HCT116 (cell line): Measurements from ENCODE around the gene HIVEP1. TPM values are rescaled to one million over a fixed set of nuclear protein-coding genes. Genes with fewer than 3 reads are reported as not detected.

Source experiments
- ATAC-seq: fragments of 200-7000 bp; cut with Tn5 transposase; 2 replicates; pipeline ENCODE4 v1.9.1; 2020; ENCODE audit warnings: mild to moderate bottlenecking, moderate library complexity
- BruUV-seq: library from RNA; stranded (reverse); fragments of 400-500 nt; replicated peaks from 2 replicates; lab custom pipeline; 2021; lab: Mats Ljungman, UMichigan
- CTCF ChIA-PET: fragments of 300-600 bp; sonication (Branson Sonifier 250); formaldehyde crosslinking; loops from one replicate; lab custom pipeline; 2021; ENCODE audit warnings: antibody characterized with exemption; lab: Charles Lee
- POLR2A ChIA-PET: fragments of 300-600, 350-600 bp; sonication (Branson Sonifier 250); formaldehyde crosslinking; loops from one replicate; lab custom pipeline; 2021; ENCODE audit warnings: antibody characterized with exemption; lab: Charles Lee
- RAD21 ChIA-PET, 2 experiments: fragments of 300-600 bp; sonication (Branson Sonifier 250); formaldehyde crosslinking; loops; one replicate each; lab custom pipeline; 2023; ENCODE audit warnings: low total read pairs in 2 of 2; ENCODE audit not compliant: uncharacterized antibody in 2 of 2, unreplicated experiment in 2 of 2, low non-redundant PET in 1 of 2; lab: Charles Lee
- DNase-seq: peaks from one replicate; pipeline ENCODE4 v3.0.0-alpha.2; 2010; ENCODE audit warnings: low read depth, low spot score
- H2AFZ ChIP-seq: fragments of 200-600 bp; shearing (Covaris generic), sonication (generic); 2 replicates; pipeline ENCODE4 v1.6.1; 2017; ENCODE audit warnings: low read depth, mixed run types, mixed read lengths, antibody characterized with exemption, low read length; ENCODE audit not compliant: poor library complexity, severe bottlenecking
- H3K27ac ChIP-seq: 2 replicates; pipeline ENCODE4 v1.5.1; 2012; ENCODE audit warnings: low read depth, low read length
- H3K27me3 ChIP-seq: fragments of 200-600 bp; sonication (generic); 2 replicates; pipeline ENCODE4 v1.6.1; 2016; ENCODE audit warnings: mixed run types, low read length, mixed read lengths; ENCODE audit not compliant: insufficient read depth
- H3K36me3 ChIP-seq, 2 experiments: fragments of 200-500 bp in 1 of 2; fragments of 200-600 bp in 1 of 2; sonication (Bioruptor generic) in 1 of 2; sonication (generic) in 1 of 2; 2 replicates each; pipeline versions ENCODE4 v1.5.1 to v1.6.1; 2014 to 2016; ENCODE audit warnings: low read length in 2 of 2, inconsistent platforms in 1 of 2, mixed read lengths in 1 of 2, mixed run types in 1 of 2; ENCODE audit not compliant: insufficient read depth in 2 of 2, control insufficient read depth in 1 of 2
- H3K4me1 ChIP-seq, 2 experiments: fragments of 200-600 bp in 1 of 2; sonication (generic) in 1 of 2; 2 replicates each; pipeline versions ENCODE4 v1.5.1 to v1.6.1; 2012 to 2017; ENCODE audit warnings: low read length in 2 of 2, inconsistent platforms in 1 of 2, mild to moderate bottlenecking in 1 of 2, mixed read lengths in 1 of 2, mixed run types in 1 of 2, moderate library complexity in 1 of 2; ENCODE audit not compliant: insufficient read depth in 2 of 2, control insufficient read depth in 1 of 2
- H3K4me2 ChIP-seq: fragments of 200-600 bp; sonication (generic); 2 replicates; pipeline ENCODE4 v1.6.1; 2017; ENCODE audit warnings: mixed run types, low read length, mixed read lengths
- H3K4me3 ChIP-seq, 2 experiments: fragments of 200-600 bp in 1 of 2; sonication (generic) in 1 of 2; replicated peaks in 1 of 2; 2 replicates each; pipeline ENCODE4 v1.5.1; 2011 to 2016; ENCODE audit warnings: low read length in 2 of 2, control low read depth in 1 of 2, low read depth in 1 of 2, mild to moderate bottlenecking in 1 of 2, mixed read lengths in 1 of 2, mixed run types in 1 of 2
- H3K79me2 ChIP-seq: fragments of 200-600 bp; sonication (generic); 2 replicates; pipeline ENCODE4 v1.6.1; 2017; ENCODE audit warnings: mild to moderate bottlenecking, mixed run types, low read length, moderate library complexity, mixed read lengths; ENCODE audit not compliant: insufficient read depth
- H3K9ac ChIP-seq: fragments of 200-600 bp; sonication (generic); 2 replicates; pipeline ENCODE4 v1.6.1; 2016; ENCODE audit warnings: low read length, mixed read lengths
- H3K9me2 ChIP-seq: fragments of 200-600 bp; sonication (generic), shearing (Covaris generic); 2 replicates; pipeline ENCODE4 v1.6.1; 2017; ENCODE audit warnings: mixed run types, mild to moderate bottlenecking, moderate library complexity; ENCODE audit not compliant: insufficient read depth
- H3K9me3 ChIP-seq, 2 experiments: fragments of 200-500 bp in 1 of 2; fragments of 200-600 bp in 1 of 2; sonication (Bioruptor generic) in 1 of 2; sonication (generic) in 1 of 2; 2 replicates each; pipeline ENCODE4 v1.6.1; 2014 to 2017; ENCODE audit warnings: low read length in 2 of 2, mixed read lengths in 2 of 2, inconsistent platforms in 1 of 2, low read depth in 1 of 2, mild to moderate bottlenecking in 1 of 2, mixed run types in 1 of 2, moderate library complexity in 1 of 2; ENCODE audit not compliant: control insufficient read depth in 1 of 2, insufficient read depth in 1 of 2
- H4K20me1 ChIP-seq: fragments of 200-600 bp; sonication (generic), shearing (Covaris generic); 2 replicates; pipeline ENCODE4 v1.6.1; 2017; ENCODE audit warnings: mixed run types, mild to moderate bottlenecking, moderate library complexity; ENCODE audit not compliant: insufficient read depth
- CBX3 ChIP-seq: IDR thresholded peaks from 2 replicates; pipeline ENCODE4 v1.6.1; 2012; ENCODE audit warnings: low read depth
- EGR1 ChIP-seq: IDR thresholded peaks from 2 replicates; pipeline ENCODE4 v1.6.1; 2012; ENCODE audit warnings: low read depth
- EZH2phosphoT487 ChIP-seq: fragments of 200-600 bp; IDR thresholded peaks from 2 replicates; pipeline ENCODE4 v1.6.1; 2018; ENCODE audit warnings: antibody characterized with exemption, borderline replicate concordance
- FOSL1 ChIP-seq: IDR thresholded peaks from 2 replicates; pipeline ENCODE4 v1.6.1; 2012; ENCODE audit warnings: low read depth
- JUND ChIP-seq: IDR thresholded peaks from 2 replicates; pipeline ENCODE4 v1.6.1; 2012
- POLR2A ChIP-seq: IDR thresholded peaks from 2 replicates; pipeline ENCODE4 v1.7.0; 2011; ENCODE audit warnings: borderline replicate concordance; ENCODE audit not compliant: insufficient read depth, insufficient read length; ENCODE audit errors: extremely low read depth
- POLR2AphosphoS5 ChIP-seq: IDR thresholded peaks from 2 replicates; pipeline ENCODE4 v1.6.1; 2011; ENCODE audit warnings: mild to moderate bottlenecking, low read depth, low read length, moderate library complexity
- RAD21 ChIP-seq: IDR thresholded peaks from 2 replicates; pipeline ENCODE4 v1.6.1; 2012; ENCODE audit warnings: low read depth, mild to moderate bottlenecking
- REST ChIP-seq: IDR thresholded peaks from 2 replicates; pipeline ENCODE4 v1.6.1; 2012; ENCODE audit warnings: low read depth
- SIN3A ChIP-seq: IDR thresholded peaks from 2 replicates; pipeline ENCODE4 v1.6.1; 2012; ENCODE audit warnings: low read depth
- SP1 ChIP-seq: IDR thresholded peaks from 2 replicates; pipeline ENCODE4 v1.6.1; 2012; ENCODE audit warnings: low read depth
- SRF ChIP-seq: IDR thresholded peaks from 2 replicates; pipeline ENCODE4 v1.6.1; 2012; ENCODE audit warnings: low read depth
- TCF7L2 ChIP-seq: IDR thresholded peaks from 2 replicates; pipeline ENCODE4 v1.7.0; 2011; ENCODE audit warnings: borderline replicate concordance, inconsistent platforms; ENCODE audit not compliant: insufficient read depth, insufficient read length; ENCODE audit errors: extremely low read depth
- YY1 ChIP-seq: IDR thresholded peaks from 2 replicates; pipeline ENCODE4 v1.6.1; 2011; ENCODE audit warnings: low read length, low read depth, moderate library complexity, mild to moderate bottlenecking; ENCODE audit not compliant: insufficient replicate concordance; ENCODE audit errors: extremely low read depth
- ZBTB33 ChIP-seq: IDR thresholded peaks from 2 replicates; pipeline ENCODE4 v1.6.1; 2011; ENCODE audit warnings: mild to moderate bottlenecking, low read length, moderate library complexity; ENCODE audit not compliant: insufficient replicate concordance; ENCODE audit errors: extremely low read depth
- ZFX ChIP-seq: fragments of 450-650 bp; IDR thresholded peaks from 2 replicates; pipeline ENCODE4 v1.6.1; 2017
- ZNF274 ChIP-seq: fragments of 200-500 bp; sonication (Bioruptor generic); IDR thresholded peaks from 2 replicates; pipeline ENCODE4 v1.6.1; 2014; ENCODE audit warnings: mild to moderate bottlenecking, low read depth, low read length, inconsistent platforms
- intact Hi-C: fragments of 100-400 bp; cut with micrococcal nuclease; formaldehyde crosslinking; loops from 2 replicates; pipeline ENCODE4 v1.10.0; 2022
- total RNA-seq: library from RNA; stranded (reverse); gene quantifications from one replicate; pipeline ENCODE4 v1.2.1, GENCODE V29; 2021; ENCODE audit not compliant: unreplicated experiment
- TF ChIP-seq, protein P1 (sequence below): IDR thresholded peaks from 2 replicates; pipeline ENCODE4 v1.6.1; 2012
- TF ChIP-seq, protein P2 (sequence below), 3 experiments: fragments of 200-600 bp in 1 of 3; sonication (generic) in 1 of 3; IDR thresholded peaks in 2 of 3; conservative IDR thresholded peaks in 1 of 3; 2 replicates each; pipeline ENCODE4 v1.5.1; 2012 to 2017; ENCODE audit warnings: low read depth in 2 of 3, low read length in 2 of 3, antibody characterized with exemption in 1 of 3, borderline replicate concordance in 1 of 3, control low read depth in 1 of 3, mild to moderate bottlenecking in 1 of 3, mixed read lengths in 1 of 3, mixed run types in 1 of 3, moderate library complexity in 1 of 3; ENCODE audit not compliant: insufficient read depth in 1 of 3

HIVEP1 gene
- total RNA-seq, 1 experiment from 2014 or later: 11.2 TPM

- POLR2A ChIA-PET: interaction anchor here (1.9 kb wide), 1 partner anchor 240 kb away, joined by 4 read pairs; no protein-coding TSS in a partner anchor
- Histone ChIP-seq H3K9ac (peak overlapping the region; percentile 85), H3K79me2 (no peaks in the 10 kb centered on the region; the same call in 1 of the 2 replicates), H3K4me2 (peak overlapping the region; percentile 97), H3K27ac (peak overlapping the region; percentile 52), H3K9me2 (no peaks in the 10 kb centered on the region), H4K20me1 (no peaks in the 10 kb centered on the region), H3K9me3 (no peaks in the 10 kb centered on the region), H2AFZ (no peak overlapping the region), H3K27me3 (no peaks in the 10 kb centered on the region), H3K36me3 (peaks cover 0 to 3% of the 10 kb centered on the region in 2 experiments; a peak in 1 of 4 replicates), H3K4me3 (peak overlapping the region; percentile 72 to 79), H3K4me1 (peaks cover 26 to 42% of the 10 kb centered on the region in 2 experiments)
- TF ChIP-seq, protein P1, sequence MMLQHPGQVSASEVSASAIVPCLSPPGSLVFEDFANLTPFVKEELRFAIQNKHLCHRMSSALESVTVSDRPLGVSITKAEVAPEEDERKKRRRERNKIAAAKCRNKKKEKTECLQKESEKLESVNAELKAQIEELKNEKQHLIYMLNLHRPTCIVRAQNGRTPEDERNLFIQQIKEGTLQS: no peak
- TF ChIP-seq YY1: no peak
- peak; percentile 43; the same call in 1 of the 2 replicates for TF ChIP-seq JUND
- TF ChIP-seq EZH2phosphoT487: no peak
- no peak for TF ChIP-seq TCF7L2
- TF ChIP-seq ZNF274: no peak
- peak; percentile 86 for TF ChIP-seq EGR1
- no peak for TF ChIP-seq SRF
- no peak for TF ChIP-seq ZBTB33
- no peak for TF ChIP-seq CBX3
- TF ChIP-seq SIN3A: peak; percentile 64
- TF ChIP-seq REST: no peak
- TF ChIP-seq, protein P2, sequence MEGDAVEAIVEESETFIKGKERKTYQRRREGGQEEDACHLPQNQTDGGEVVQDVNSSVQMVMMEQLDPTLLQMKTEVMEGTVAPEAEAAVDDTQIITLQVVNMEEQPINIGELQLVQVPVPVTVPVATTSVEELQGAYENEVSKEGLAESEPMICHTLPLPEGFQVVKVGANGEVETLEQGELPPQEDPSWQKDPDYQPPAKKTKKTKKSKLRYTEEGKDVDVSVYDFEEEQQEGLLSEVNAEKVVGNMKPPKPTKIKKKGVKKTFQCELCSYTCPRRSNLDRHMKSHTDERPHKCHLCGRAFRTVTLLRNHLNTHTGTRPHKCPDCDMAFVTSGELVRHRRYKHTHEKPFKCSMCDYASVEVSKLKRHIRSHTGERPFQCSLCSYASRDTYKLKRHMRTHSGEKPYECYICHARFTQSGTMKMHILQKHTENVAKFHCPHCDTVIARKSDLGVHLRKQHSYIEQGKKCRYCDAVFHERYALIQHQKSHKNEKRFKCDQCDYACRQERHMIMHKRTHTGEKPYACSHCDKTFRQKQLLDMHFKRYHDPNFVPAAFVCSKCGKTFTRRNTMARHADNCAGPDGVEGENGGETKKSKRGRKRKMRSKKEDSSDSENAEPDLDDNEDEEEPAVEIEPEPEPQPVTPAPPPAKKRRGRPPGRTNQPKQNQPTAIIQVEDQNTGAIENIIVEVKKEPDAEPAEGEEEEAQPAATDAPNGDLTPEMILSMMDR (IDR thresholded peaks at IDR 0.05 in 2 of 3, conservative IDR thresholded peaks at IDR 0.05 in 1 of 3; ENCODE audit: borderline replicate concordance in 1 of 3, insufficient read depth in 1 of 3, low read depth in 2 of 3, low read length in 2 of 3): no peak
- TF ChIP-seq POLR2A: no peak
- TF ChIP-seq FOSL1: no peak
- TF ChIP-seq POLR2AphosphoS5: peak; percentile 62
- 0 out of 2 replicates have a peak, but pooled peaks have one; percentile 2 for TF ChIP-seq RAD21
- TF ChIP-seq ZFX: no peak
- TF ChIP-seq SP1: peak; percentile 89
- CTCF ChIA-PET: no interaction called here
- peak; percentile 91 for DNase-seq
- peak; percentile 80 for ATAC-seq
- intact Hi-C loops: loop anchor here (2.0 to 10.0 kb wide), 2 partner anchors 223 to 241 kb away; no protein-coding TSS in a partner anchor
- RAD21 ChIA-PET: no interaction called here
- BruUV-seq: no TSS peak
Observed at GRCh38 chr6:12011276-12012037, 655 bp upstream of the HIVEP1 start.
